Motor neuron (in vitro differentiated cells): ENCODE measurements around the gene NTSR2. TPM values are rescaled to one million over a fixed set of nuclear protein-coding genes. Genes with fewer than 3 reads are reported as not detected.
A peak's percentile ranks its signal among the peaks of the same experiment; 100 is the strongest.

Source experiments
- ATAC-seq, 8 experiments: fragments of 200-7000 bp; cut with Tn5 transposase; replicated peaks in 6 of 8; 2 replicates each; pipeline ENCODE4 v1.8.0; 2021; ENCODE audit warnings: mild to moderate bottlenecking in 8 of 8, moderate library complexity in 8 of 8
- H3K27ac ChIP-seq, 2 donors: fragments of 250-450 bp; sonication (Bioruptor Pico); 2 replicates each; pipeline ENCODE4 v1.9.0; 2021; ENCODE audit warnings: antibody characterized with exemption in 2 of 2, mild to moderate bottlenecking in 2 of 2, moderate library complexity in 1 of 2
- H3K4me1 ChIP-seq, 2 donors: fragments of 250-450 bp; sonication (Bioruptor Pico); replicated peaks in 1 of 2; 2 replicates each; pipeline ENCODE4 v1.6.1; 2021; ENCODE audit warnings: antibody characterized with exemption in 2 of 2, mild to moderate bottlenecking in 2 of 2, moderate library complexity in 1 of 2
- H3K4me3 ChIP-seq, 5 donors: fragments of 250-450 bp; sonication (Bioruptor Pico); 2 replicates each; pipeline ENCODE4 v1.9.0; 2021; ENCODE audit warnings: antibody characterized with exemption in 5 of 5, mild to moderate bottlenecking in 5 of 5, moderate library complexity in 4 of 5
- WGBS, 10 experiments: fragments of 450-650 bp; shearing (Covaris generic); methylation state at CpG; one replicate each; pipeline ENCODE4 v1.0.0; 2022; 5-methylcytosine and 5-hydroxymethylcytosine counted together
- in situ Hi-C, 9 experiments: fragments of 400-800 bp; cut with MboI; loops; one replicate each; pipeline ENCODE4 v1.15.0; 2021; ENCODE audit warnings: low sequenced_read_pairs in 9 of 9, low pct_unique_long_range_greater_than_20kb in 2 of 9; ENCODE audit not compliant: unreplicated experiment in 9 of 9
- total RNA-seq, 8 experiments: library from RNA; unstranded; fragments of 300-600 nt; gene quantifications; 2 replicates each; pipeline versions ENCODE4 v1.2.3 to v1.2.4, GENCODE V29; 2022

Gene NTSR2
- total RNA-seq, 8 experiments from 2014 or later: 0.11 TPM; not detected in 7

- no peak overlapping the region for H3K27ac ChIP-seq
- no peak for ATAC-seq
- in situ Hi-C loops: no loop called here
- no peaks in the 10 kb centered on the region for H3K4me1 ChIP-seq
- H3K4me3 ChIP-seq: no peak overlapping the region
- 60 to 100% (median 90%) methylated on average over 1 to 7 of the region's 10 CpGs; no CpG with 5 or more reads in 1 of the 10 experiments for WGBS, 10 experiments
Observed at GRCh38 chr2:11625671-11626070, 44.3 kb downstream of the NTSR2 start.

DNA sequence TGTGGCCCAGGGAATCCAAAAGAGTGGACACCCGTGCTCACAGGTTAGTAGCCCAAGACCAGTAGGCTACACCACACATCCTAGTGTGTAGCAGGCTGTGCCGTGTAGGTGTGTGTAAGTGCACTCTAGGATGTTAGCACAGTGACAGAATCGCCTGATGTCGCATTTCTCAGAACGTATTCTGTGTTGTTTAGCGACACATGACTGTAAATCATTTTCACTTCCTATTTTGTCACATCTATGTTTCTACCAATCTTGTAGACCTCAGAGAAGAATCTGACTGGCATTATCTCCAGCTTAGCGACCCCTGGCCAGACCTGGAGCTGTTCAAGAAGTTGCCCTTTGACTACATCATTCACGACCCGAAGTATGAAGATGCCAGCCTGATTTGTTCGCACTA, 45.1 kb downstream of the NTSR2 start:
- Histone ChIP-seq H3K4me1 (no peaks in the 10 kb centered on the region), H3K4me3 (no peak overlapping the region), H3K27ac (no peak overlapping the region)
- ATAC-seq: no peak
- 35 to 100% (median 98%) methylated on average over 1 to 10 of the region's 10 CpGs; no CpG with 5 or more reads in 4 of the 10 experiments for WGBS, 10 experiments
- in situ Hi-C loops: no loop called here

- no peak overlapping the region for H3K4me3 ChIP-seq
- H3K4me1 ChIP-seq: no peaks in the 10 kb centered on the region
- no peak overlapping the region for H3K27ac ChIP-seq
- 40 to 100% (median 79%) methylated on average over 1 of the region's 1 CpG; no CpG with 5 or more reads in 6 of the 10 experiments for WGBS, 10 experiments
- in situ Hi-C loops: no loop called here
- peak in 3 of 8 experiments; percentile 26 to 42 (median 26) for ATAC-seq
Observed at GRCh38 chr2:11622611-11623010, 47.4 kb downstream of the NTSR2 start.

DNA sequence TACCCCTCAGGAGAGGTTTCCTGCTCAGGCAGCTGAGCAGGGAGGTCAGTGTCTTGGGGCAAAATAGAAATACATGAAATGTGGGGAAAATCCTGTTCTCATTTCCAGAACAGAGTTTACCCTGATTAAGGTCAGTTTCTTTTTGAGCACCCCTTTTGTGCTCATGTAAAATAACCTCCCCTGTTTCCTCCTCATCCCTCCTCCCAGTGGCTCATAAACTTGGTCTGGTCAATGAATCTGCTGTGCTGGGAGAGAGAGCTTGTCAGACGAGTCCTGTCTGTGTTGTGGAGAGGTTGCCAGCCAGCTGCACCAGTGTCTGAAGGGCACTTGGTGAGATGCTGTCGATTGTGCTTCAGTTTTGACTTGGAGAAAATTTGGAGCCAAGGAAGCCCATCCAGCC, 48.6 kb downstream of the NTSR2 start:
- no peak for ATAC-seq
- in situ Hi-C loops: no loop called here
- no peaks in the 10 kb centered on the region for H3K4me1 ChIP-seq
- H3K4me3 ChIP-seq: no peak overlapping the region
- 69 to 90% (median 86%) methylated on average over 1 to 2 of the region's 2 CpGs; no CpG with 5 or more reads in 7 of the 10 experiments for WGBS, 10 experiments
- H3K27ac ChIP-seq: no peak overlapping the region

- 98% methylated on average over 12 of the region's 20 CpGs; no CpG with 5 or more reads in 9 of the 10 experiments for WGBS, 10 experiments
- Histone ChIP-seq H3K4me1 (no peaks in the 10 kb centered on the region), H3K4me3 (no peak overlapping the region), H3K27ac (no peak overlapping the region)
- in situ Hi-C loops: no loop called here
- ATAC-seq: peak in 1 of 8 experiments; percentile 6
Observed at GRCh38 chr2:11618708-11619062, 51.3 kb downstream of the NTSR2 start.

GRCh38 chr2:11617984-11618707, 51.8 kb downstream of the NTSR2 start:
- peak in 5 of 8 experiments; percentile 12 to 57 (median 34) for ATAC-seq
- in situ Hi-C loops: no loop called here
- Histone ChIP-seq H3K27ac (no peak overlapping the region), H3K4me3 (no peak overlapping the region), H3K4me1 (no peaks in the 10 kb centered on the region)
- 30 to 100% (median 97%) methylated on average over 1 to 8 of the region's 33 CpGs; no CpG with 5 or more reads in 5 of the 10 experiments for WGBS, 10 experiments

- Histone ChIP-seq H3K4me3 (no peak overlapping the region), H3K27ac (no peak overlapping the region), H3K4me1 (no peaks in the 10 kb centered on the region)
- WGBS, 10 experiments: 67% methylated on average over 7 of the region's 14 CpGs; no CpG with 5 or more reads in 9 of the 10 experiments
- in situ Hi-C loops: no loop called here
- ATAC-seq: no peak
Observed at GRCh38 chr2:11617527-11617926, 52.5 kb downstream of the NTSR2 start.

GRCh38 chr2:11616851-11617415, 53.1 kb downstream of the NTSR2 start:
- H3K27ac ChIP-seq: no peak overlapping the region
- ATAC-seq: no peak
- no peaks in the 10 kb centered on the region for H3K4me1 ChIP-seq
- no peak overlapping the region for H3K4me3 ChIP-seq
- in situ Hi-C loops: no loop called here
- WGBS, 10 experiments: 0 to 100% (median 80%) methylated on average over 1 to 7 of the region's 19 CpGs; no CpG with 5 or more reads in 3 of the 10 experiments

- no peak for ATAC-seq
- WGBS, 10 experiments: 40 to 96% (median 69%) methylated on average over 1 to 5 of the region's 14 CpGs; no CpG with 5 or more reads in 4 of the 10 experiments
- in situ Hi-C loops: no loop called here
Observed at GRCh38 chr2:11616097-11616687, 53.8 kb downstream of the NTSR2 start.

DNA sequence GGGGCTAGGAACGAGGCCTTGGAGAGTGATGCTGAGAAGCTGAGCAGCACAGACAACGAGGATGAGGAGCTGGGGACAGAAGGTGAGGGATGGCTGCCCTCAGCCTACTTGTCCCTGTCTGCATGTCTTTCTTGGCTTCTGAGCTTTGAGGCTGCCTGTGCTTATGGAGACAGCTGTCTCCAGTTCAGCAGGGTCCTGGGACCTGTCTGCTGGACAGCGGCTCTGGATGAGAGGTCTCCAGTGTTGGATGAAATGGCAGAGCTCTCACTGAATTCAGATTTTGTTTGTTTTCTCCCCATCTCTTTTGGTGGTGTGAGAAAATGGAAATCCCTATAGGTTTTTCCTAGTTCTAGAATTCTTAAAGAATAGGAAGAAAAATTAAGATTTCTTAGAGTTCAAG, 54.8 kb downstream of the NTSR2 start:
- no peak overlapping the region for H3K27ac ChIP-seq
- ATAC-seq: no peak
- WGBS, 10 experiments: 0 to 93% (median 59%) methylated on average over 1 to 3 of the region's 3 CpGs; no CpG with 5 or more reads in 5 of the 10 experiments
- in situ Hi-C loops: no loop called here
- no peaks in the 10 kb centered on the region for H3K4me1 ChIP-seq
- no peak overlapping the region for H3K4me3 ChIP-seq

More at GRCh38 chr2:11616097-11616687, 53.8 kb downstream of the NTSR2 start:
- Histone ChIP-seq H3K4me3 (no peak overlapping the region), H3K27ac (no peak overlapping the region), H3K4me1 (no peaks in the 10 kb centered on the region)

DNA sequence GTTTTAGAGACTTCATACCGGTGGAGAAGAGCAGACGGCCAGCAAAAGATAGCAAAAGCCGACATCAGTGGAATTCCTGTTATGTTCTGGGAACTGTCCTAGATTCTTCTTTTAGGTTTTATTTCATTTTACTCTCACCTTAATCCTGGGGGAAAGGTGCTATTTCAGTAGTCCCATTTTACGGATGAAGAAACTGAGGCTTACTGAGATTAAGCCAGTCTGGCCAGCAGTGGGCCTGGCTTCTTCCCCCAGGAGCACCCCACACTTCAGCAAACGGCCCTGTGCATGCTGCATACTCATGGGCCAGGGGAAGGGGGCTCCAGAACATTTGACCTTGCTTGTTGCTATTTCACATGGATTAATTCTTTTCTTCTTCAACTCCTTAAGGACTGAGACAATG, 56.7 kb downstream of the NTSR2 start:
- ATAC-seq: no peak
- H3K27ac ChIP-seq: no peak overlapping the region
- in situ Hi-C loops: no loop called here
- 50 to 100% (median 89%) methylated on average over 1 to 5 of the region's 5 CpGs; no CpG with 5 or more reads in 1 of the 10 experiments for WGBS, 10 experiments
- no peaks in the 10 kb centered on the region for H3K4me1 ChIP-seq
- H3K4me3 ChIP-seq: no peak overlapping the region

DNA sequence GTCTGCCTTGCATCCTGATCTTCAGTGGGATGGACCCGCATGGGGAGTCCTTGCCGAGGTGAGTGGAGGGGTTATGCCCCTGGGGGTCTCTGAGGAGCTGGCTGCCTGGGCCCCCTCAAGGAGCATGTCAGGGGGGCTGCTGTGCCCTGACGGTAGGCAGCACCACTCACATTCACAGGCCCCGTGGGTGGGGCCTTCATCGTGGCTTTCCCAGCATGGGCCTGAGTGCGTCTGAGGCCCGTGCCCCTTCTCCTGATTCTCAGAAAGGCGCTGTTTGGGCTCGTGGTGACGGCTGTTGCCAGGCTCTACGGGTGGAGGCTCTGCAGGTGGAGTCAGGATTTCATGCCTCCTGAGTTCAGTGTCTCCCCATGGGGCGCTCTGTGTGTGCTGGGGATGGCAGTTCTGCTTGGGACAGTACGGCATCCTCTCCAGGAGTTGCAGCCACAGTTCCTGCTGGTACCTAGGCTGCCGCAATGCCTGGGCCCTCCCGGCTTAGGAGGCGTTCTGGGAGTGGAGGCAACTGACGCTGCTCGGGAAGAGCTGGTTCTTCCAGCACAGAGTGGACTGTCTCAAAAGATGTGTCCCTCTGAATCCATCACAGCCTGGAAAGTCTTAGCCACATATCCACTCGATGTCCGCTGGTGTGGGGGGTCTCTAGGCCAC, 57.3 kb downstream of the NTSR2 start:
- ATAC-seq: no peak
- H3K4me1 ChIP-seq: no peaks in the 10 kb centered on the region
- H3K4me3 ChIP-seq: no peak overlapping the region
- in situ Hi-C loops: no loop called here
- 73 to 100% (median 90%) methylated on average over 1 to 9 of the region's 20 CpGs; no CpG with 5 or more reads in 2 of the 10 experiments for WGBS, 10 experiments
- H3K27ac ChIP-seq: no peak overlapping the region

DNA sequence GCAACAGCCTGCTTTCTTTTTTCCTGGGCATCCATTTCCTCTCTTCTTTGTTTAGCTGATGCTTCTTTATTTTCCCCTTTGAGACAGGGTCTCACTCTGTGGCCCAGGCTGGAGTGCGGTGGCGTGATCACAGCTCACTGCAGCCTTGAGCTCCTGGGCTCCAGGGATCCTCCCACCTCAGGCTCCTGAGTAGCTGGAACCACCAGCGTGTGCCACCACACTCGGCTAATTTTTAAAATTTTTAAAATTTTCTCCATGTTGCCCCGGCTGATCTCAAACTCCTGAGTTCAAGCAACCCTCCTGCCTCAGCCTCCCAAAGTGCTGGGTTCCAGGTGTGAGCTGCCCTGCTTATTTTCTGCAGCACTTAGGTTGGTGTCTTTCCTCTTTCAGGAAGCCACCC, 58.7 kb downstream of the NTSR2 start:
- ATAC-seq: no peak
- Histone ChIP-seq H3K27ac (no peak overlapping the region), H3K4me1 (no peaks in the 10 kb centered on the region), H3K4me3 (no peak overlapping the region)
- in situ Hi-C loops: no loop called here
- WGBS, 10 experiments: 83 to 100% (median 96%) methylated on average over 2 to 4 of the region's 5 CpGs; no CpG with 5 or more reads in 5 of the 10 experiments
